ENCODE measurements around the gene MYO5C.

MYO5C gene

DNA sequence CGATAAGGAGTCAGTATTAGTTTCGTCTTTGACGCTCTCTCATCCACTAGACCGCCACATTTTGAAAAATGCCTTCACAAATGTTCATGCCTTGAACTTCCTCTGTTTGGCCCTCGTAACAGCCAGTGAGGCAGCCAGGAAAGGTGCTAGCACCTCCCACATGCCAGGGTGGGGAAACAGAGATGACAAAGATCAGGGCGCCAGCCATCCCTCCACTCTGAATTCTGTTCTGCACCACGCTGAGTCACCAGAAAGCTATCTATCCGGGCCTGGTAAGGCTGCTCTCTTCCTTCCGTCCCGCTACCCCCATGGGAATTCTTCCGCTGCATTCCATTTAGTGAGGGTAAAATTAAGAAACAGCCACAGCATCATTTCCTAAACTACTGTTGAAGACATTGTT lies 151.7 kb downstream of the MYO5C start:
- H3K27me3 ChIP-seq (ENCODE audit: low read depth, low read length): no peaks in the 10 kb centered on the region
- H3K9me3 ChIP-seq (ENCODE audit: insufficient read depth, low read length): no peaks in the 10 kb centered on the region
- H3K79me2 ChIP-seq (ENCODE audit: low read length): no peaks in the 10 kb centered on the region
- H3K4me1 ChIP-seq (ENCODE audit: low read length): peaks cover 5% of the 10 kb centered on the region
- H3K4me2 ChIP-seq (ENCODE audit: low read length): no peak overlapping the region
- no peak overlapping the region for H3K27ac ChIP-seq (ENCODE audit: low read length)
- no peak overlapping the region for H2AFZ ChIP-seq (ENCODE audit: low read depth, low read length)
- H3K4me3 ChIP-seq (ENCODE audit: low read length): no peak overlapping the region
- TF ChIP-seq EZH2phosphoT487 (IDR thresholded peaks at IDR 0.05; ENCODE audit: low read depth): no peak
- TF ChIP-seq, protein P1, sequence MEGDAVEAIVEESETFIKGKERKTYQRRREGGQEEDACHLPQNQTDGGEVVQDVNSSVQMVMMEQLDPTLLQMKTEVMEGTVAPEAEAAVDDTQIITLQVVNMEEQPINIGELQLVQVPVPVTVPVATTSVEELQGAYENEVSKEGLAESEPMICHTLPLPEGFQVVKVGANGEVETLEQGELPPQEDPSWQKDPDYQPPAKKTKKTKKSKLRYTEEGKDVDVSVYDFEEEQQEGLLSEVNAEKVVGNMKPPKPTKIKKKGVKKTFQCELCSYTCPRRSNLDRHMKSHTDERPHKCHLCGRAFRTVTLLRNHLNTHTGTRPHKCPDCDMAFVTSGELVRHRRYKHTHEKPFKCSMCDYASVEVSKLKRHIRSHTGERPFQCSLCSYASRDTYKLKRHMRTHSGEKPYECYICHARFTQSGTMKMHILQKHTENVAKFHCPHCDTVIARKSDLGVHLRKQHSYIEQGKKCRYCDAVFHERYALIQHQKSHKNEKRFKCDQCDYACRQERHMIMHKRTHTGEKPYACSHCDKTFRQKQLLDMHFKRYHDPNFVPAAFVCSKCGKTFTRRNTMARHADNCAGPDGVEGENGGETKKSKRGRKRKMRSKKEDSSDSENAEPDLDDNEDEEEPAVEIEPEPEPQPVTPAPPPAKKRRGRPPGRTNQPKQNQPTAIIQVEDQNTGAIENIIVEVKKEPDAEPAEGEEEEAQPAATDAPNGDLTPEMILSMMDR (IDR thresholded peaks at IDR 0.05; ENCODE audit: low read depth, low read length): no peak
- H3K36me3 ChIP-seq (replicated peaks; ENCODE audit: low read depth, low read length): peaks cover 33% of the 10 kb centered on the region
- no peaks in the 10 kb centered on the region for H4K20me1 ChIP-seq (ENCODE audit: insufficient read depth, low read length)
- no peak overlapping the region for H3K9ac ChIP-seq (ENCODE audit: low read length)

Data from OCI-LY3 (cell line).